ENCODE results near the gene SH2D5.

DNA sequence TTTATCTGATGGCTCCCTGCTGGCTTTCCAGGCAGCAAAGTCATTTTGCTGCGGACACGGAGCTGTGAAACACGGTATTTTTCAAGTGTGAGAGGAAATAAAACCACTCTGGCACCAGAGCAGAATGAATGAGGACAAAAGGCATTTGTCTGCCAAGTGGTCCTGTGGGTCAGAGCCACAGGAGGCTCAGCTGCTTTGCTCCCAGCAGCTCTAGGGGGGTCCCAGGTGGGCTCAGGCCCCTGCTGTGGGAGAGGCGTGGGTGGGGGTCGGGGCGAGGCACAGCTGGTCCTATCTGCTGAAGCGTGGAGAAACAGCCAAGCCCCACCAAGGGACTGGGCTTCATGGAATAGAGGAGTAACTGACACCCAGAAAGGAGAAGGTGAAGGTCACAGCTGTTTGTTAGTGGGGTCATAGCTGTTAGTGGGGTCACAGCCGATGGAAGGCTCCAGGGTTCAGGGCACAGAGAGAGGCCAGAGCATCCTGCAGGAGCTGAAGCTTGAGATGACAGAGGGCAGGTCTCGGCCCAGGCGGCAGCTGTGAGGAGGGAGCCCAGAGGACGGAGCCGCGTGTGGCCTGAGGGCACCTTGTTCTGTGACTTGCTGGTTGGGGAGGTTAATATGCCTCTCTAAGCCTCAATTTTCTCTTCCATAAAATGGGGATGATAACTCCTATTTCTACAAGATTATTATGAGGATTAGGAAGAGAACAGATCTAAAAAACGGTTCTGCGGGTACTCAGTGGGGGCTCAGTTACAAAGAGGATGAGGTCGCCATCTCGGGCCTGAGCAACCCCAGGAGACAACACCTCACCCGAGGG is 21.8 kb downstream of the SH2D5 start:
- TF ChIP-seq, protein P1, sequence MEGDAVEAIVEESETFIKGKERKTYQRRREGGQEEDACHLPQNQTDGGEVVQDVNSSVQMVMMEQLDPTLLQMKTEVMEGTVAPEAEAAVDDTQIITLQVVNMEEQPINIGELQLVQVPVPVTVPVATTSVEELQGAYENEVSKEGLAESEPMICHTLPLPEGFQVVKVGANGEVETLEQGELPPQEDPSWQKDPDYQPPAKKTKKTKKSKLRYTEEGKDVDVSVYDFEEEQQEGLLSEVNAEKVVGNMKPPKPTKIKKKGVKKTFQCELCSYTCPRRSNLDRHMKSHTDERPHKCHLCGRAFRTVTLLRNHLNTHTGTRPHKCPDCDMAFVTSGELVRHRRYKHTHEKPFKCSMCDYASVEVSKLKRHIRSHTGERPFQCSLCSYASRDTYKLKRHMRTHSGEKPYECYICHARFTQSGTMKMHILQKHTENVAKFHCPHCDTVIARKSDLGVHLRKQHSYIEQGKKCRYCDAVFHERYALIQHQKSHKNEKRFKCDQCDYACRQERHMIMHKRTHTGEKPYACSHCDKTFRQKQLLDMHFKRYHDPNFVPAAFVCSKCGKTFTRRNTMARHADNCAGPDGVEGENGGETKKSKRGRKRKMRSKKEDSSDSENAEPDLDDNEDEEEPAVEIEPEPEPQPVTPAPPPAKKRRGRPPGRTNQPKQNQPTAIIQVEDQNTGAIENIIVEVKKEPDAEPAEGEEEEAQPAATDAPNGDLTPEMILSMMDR (IDR thresholded peaks at IDR 0.05; ENCODE audit: insufficient read depth, low read depth, low read length) = no peak
- TF ChIP-seq EZH2 (IDR thresholded peaks at IDR 0.05; ENCODE audit: insufficient read depth, low read length) = no peak
